WTC11 (cell line): ENCODE results near the gene EMX2. TPM values are rescaled to one million over a fixed set of nuclear protein-coding genes. Genes with fewer than 3 reads are reported as not detected.

Experiments
- ATAC-seq: fragments of 200-7000 bp; cut with Tn5 transposase; 2 replicates; pipeline ENCODE4 v1.10.0; 2021; ENCODE audit warnings: mild to moderate bottlenecking, moderate library complexity
- CTCF ChIA-PET: fragments of 300-600 bp; sonication (Branson Sonifier 250); formaldehyde crosslinking; loops from one replicate; lab custom pipeline; 2021; ENCODE audit warnings: antibody characterized with exemption; lab: Charles Lee
- POLR2A ChIA-PET: fragments of 350-600 bp; sonication (Branson Sonifier 250); formaldehyde crosslinking; loops from one replicate; lab custom pipeline; 2021; ENCODE audit warnings: antibody characterized with exemption; lab: Charles Lee
- DNase-seq: peaks from one replicate; pipeline ENCODE4 v3.0.0; 2021; ENCODE audit warnings: low spot score
- H3K27ac Mint-ChIP-seq: 2 replicates; pipeline ENCODE4 v1.8.0; 2021; ENCODE audit warnings: mixed read lengths
- H3K27me3 Mint-ChIP-seq: 2 replicates; pipeline ENCODE4 v1.8.0; 2021; ENCODE audit warnings: low read depth, mild to moderate bottlenecking, moderate library complexity, mixed read lengths
- H3K36me3 Mint-ChIP-seq: 2 replicates; pipeline ENCODE4 v1.8.0; 2021; ENCODE audit warnings: mixed read lengths
- H3K4me1 Mint-ChIP-seq: 2 replicates; pipeline ENCODE4 v1.8.0; 2022; ENCODE audit warnings: mixed read lengths
- H3K4me3 Mint-ChIP-seq: 2 replicates; pipeline ENCODE4 v1.8.0; 2021; ENCODE audit warnings: mild to moderate bottlenecking, moderate library complexity, mixed read lengths
- H3K9me3 Mint-ChIP-seq: 2 replicates; pipeline ENCODE4 v1.8.0; 2021; ENCODE audit warnings: mixed read lengths
- AR ChIP-seq: fragments of 250-450 bp; sonication (Bioruptor Pico); IDR thresholded peaks from 2 replicates; pipeline ENCODE4 v1.9.0; 2021; ENCODE audit warnings: mild to moderate bottlenecking
- CTCF ChIP-seq: fragments of 200-600 bp; IDR thresholded peaks from 2 replicates; pipeline ENCODE4 v1.8.0; 2022; ENCODE audit warnings: antibody characterized with exemption
- FOXP1 ChIP-seq: sonication (generic); formaldehyde crosslinking; IDR thresholded peaks from 2 replicates; pipeline ENCODE4 v1.8.0; 2022; ENCODE audit warnings: missing genetic modification reagents, mild to moderate bottlenecking, moderate library complexity, borderline replicate concordance
- IRF1 ChIP-seq: sonication (generic); formaldehyde crosslinking; IDR thresholded peaks from 2 replicates; pipeline ENCODE4 v1.8.0; 2023; ENCODE audit warnings: missing genetic modification reagents
- MAX ChIP-seq: sonication (generic); formaldehyde crosslinking; IDR thresholded peaks from 2 replicates; pipeline ENCODE4 v1.8.0; 2022; ENCODE audit warnings: mild to moderate bottlenecking, missing genetic modification reagents
- NR3C1 ChIP-seq: sonication (generic); formaldehyde crosslinking; conservative IDR thresholded peaks from 2 replicates; pipeline ENCODE4 v1.8.1; 2023; ENCODE audit warnings: low read depth, mild to moderate bottlenecking, missing genetic modification reagents
- PRDM15 ChIP-seq: sonication (generic); formaldehyde crosslinking; IDR thresholded peaks from 2 replicates; pipeline ENCODE4 v1.8.0; 2022; ENCODE audit warnings: missing genetic modification reagents
- PRRX2 ChIP-seq: fragments of 250-450 bp; sonication (Bioruptor Pico); IDR thresholded peaks from 2 replicates; pipeline ENCODE4 v1.8.0; 2021; ENCODE audit warnings: mild to moderate bottlenecking
- STAT6 ChIP-seq: sonication (generic); formaldehyde crosslinking; conservative IDR thresholded peaks from 2 replicates; pipeline ENCODE4 v1.8.1; 2023; ENCODE audit warnings: mild to moderate bottlenecking, low read depth, missing genetic modification reagents, moderate library complexity
- ZNF121 ChIP-seq: sonication (generic); formaldehyde crosslinking; IDR thresholded peaks from 2 replicates; pipeline ENCODE4 v1.8.0; 2023; ENCODE audit warnings: missing genetic modification reagents
- ZNF219 ChIP-seq: sonication (generic); formaldehyde crosslinking; IDR thresholded peaks from 2 replicates; pipeline ENCODE4 v1.8.0; 2023; ENCODE audit warnings: missing genetic modification reagents, mild to moderate bottlenecking, borderline replicate concordance
- ZNF281 ChIP-seq: sonication (generic); formaldehyde crosslinking; IDR thresholded peaks from 2 replicates; pipeline ENCODE4 v1.8.0; 2023; ENCODE audit warnings: mild to moderate bottlenecking, missing genetic modification reagents
- ZNF416 ChIP-seq: fragments of 250-450 bp; sonication (Bioruptor Pico); IDR thresholded peaks from 2 replicates; pipeline ENCODE4 v1.9.0; 2021; ENCODE audit warnings: mild to moderate bottlenecking, inconsistent platforms
- ZNF425 ChIP-seq: fragments of 250-450 bp; sonication (Bioruptor Pico); conservative IDR thresholded peaks from 2 replicates; pipeline ENCODE4 v1.9.0; 2021; ENCODE audit warnings: mild to moderate bottlenecking
- ZNF671 ChIP-seq: fragments of 250-450 bp; sonication (Bioruptor Pico); IDR thresholded peaks from 2 replicates; pipeline ENCODE4 v1.8.0; 2021; ENCODE audit warnings: mild to moderate bottlenecking
- total RNA-seq: library from RNA; stranded (reverse); gene quantifications from 3 replicates; pipeline ENCODE4 v1.2.3, GENCODE V29; 2021

The EMX2 gene
- total RNA-seq, 1 experiment from 2014 or later: not detected

GRCh38 chr10:117547716-117548668 lies 5.4 kb downstream of the EMX2 start:
- no peaks in the 10 kb centered on the region for H3K36me3 Mint-ChIP-seq
- TF ChIP-seq CTCF (no peak), FOXP1 (CRISPR knock-in tag) (no peak), PRDM15 (CRISPR knock-in tag) (peak; percentile 90), ZNF671 (CRISPR knock-in tag) (no peak), STAT6 (CRISPR knock-in tag) (no peak)

GRCh38 chr10:117549100-117549585 lies 6.6 kb downstream of the EMX2 start:
- no peak for ATAC-seq
- ChIA-PET POLR2A (no interaction called here), CTCF (no interaction called here)
- Mint-ChIP-seq H3K27ac (no peak overlapping the region), H3K4me1 (peaks cover 68% of the 10 kb centered on the region), H3K4me3 (no peak overlapping the region), H3K36me3 (no peaks in the 10 kb centered on the region), H3K9me3 (no peaks in the 10 kb centered on the region), H3K27me3 (peaks cover 100% of the 10 kb centered on the region)
- no peak for DNase-seq
- no peak for TF ChIP-seq ZNF425
- TF ChIP-seq ZNF281 (CRISPR knock-in tag): no peak
- TF ChIP-seq PRRX2 (CRISPR knock-in tag): no peak
- TF ChIP-seq ZNF416: no peak
- no peak for TF ChIP-seq AR (CRISPR knock-in tag)
- no peak for TF ChIP-seq ZNF219
- no peak for TF ChIP-seq NR3C1 (CRISPR knock-in tag)
- no peak for TF ChIP-seq MAX (CRISPR knock-in tag)
- TF ChIP-seq IRF1: no peak
- TF ChIP-seq ZNF121 (CRISPR knock-in tag): no peak

More at GRCh38 chr10:117547716-117548668, 5.4 kb downstream of the EMX2 start:
- H3K27ac Mint-ChIP-seq: no peak overlapping the region
- peaks cover 65% of the 10 kb centered on the region for H3K4me1 Mint-ChIP-seq
- ATAC-seq (no peak), DNase-seq (peak; percentile 44)
- ChIA-PET POLR2A (no interaction called here), CTCF (interaction anchor here (0.9 to 3.9 kb wide), 3 partner anchors 11 to 695 kb away, joined by 3 to 28 read pairs (median 5); no protein-coding TSS in a partner anchor)
- peak overlapping the region; percentile 57 for H3K4me3 Mint-ChIP-seq
- peaks cover 100% of the 10 kb centered on the region for H3K27me3 Mint-ChIP-seq
- H3K9me3 Mint-ChIP-seq: no peaks in the 10 kb centered on the region
